ENCODE results near the gene HOXB7.

Gene HOXB7

GRCh38 chr17:48615047-48615962, 4.5 kb upstream of the HOXB7 start, which contains the start of gene HOXB8:
Gene HOXB8 (minus strand): TSS chr17:48615292. CDS start chr17:48614704, 588 bp downstream.
- Histone ChIP-seq H3K27me3 (ENCODE audit: control insufficient read depth in 1 of 2, insufficient read depth in 2 of 2, low read length in 2 of 2) (peaks cover 78 to 96% of the 10 kb centered on the region in 2 donors), H3K27ac (ENCODE audit: low read depth, low read length) (peak within 1 kb of the TSS; percentile 42), H3K9ac (ENCODE audit: low read depth in 1 of 2, low read length in 2 of 2) (no peak within 1 kb of the TSS), H3K4me1 (ENCODE audit: control insufficient read depth in 1 of 2, insufficient read depth in 2 of 2, low read length in 2 of 2) (peaks cover 6 to 26% of the 10 kb centered on the region in 2 donors), H3K9me3 (ENCODE audit: control insufficient read depth in 1 of 2, low read length in 2 of 2) (no peaks in the 10 kb centered on the region), H3K36me3 (ENCODE audit: control insufficient read depth in 1 of 2, insufficient read depth in 2 of 2, low read length in 2 of 2) (no peaks in the 10 kb centered on the region), H3K4me3 (ENCODE audit: low read depth in 1 of 2, low read length in 2 of 2) (no peak within 1 kb of the TSS)

GRCh38 chr17:48613862-48614694, 3.3 kb upstream of the HOXB7 start:
- Histone ChIP-seq H3K4me1 (ENCODE audit: control insufficient read depth in 1 of 2, insufficient read depth in 2 of 2, low read length in 2 of 2) (peaks cover 5 to 21% of the 10 kb centered on the region in 2 donors), H3K27ac (ENCODE audit: low read depth, low read length) (no peak overlapping the region), H3K4me3 (ENCODE audit: low read depth in 1 of 2, low read length in 2 of 2) (no peak overlapping the region)

GRCh38 chr17:48612854-48613691, 2.3 kb upstream of the HOXB7 start:
- Histone ChIP-seq H3K36me3 (ENCODE audit: control insufficient read depth in 1 of 2, insufficient read depth in 2 of 2, low read length in 2 of 2) (no peaks in the 10 kb centered on the region), H3K4me1 (ENCODE audit: control insufficient read depth in 1 of 2, insufficient read depth in 2 of 2, low read length in 2 of 2) (peaks cover 0 to 21% of the 10 kb centered on the region in 2 donors), H3K9me3 (ENCODE audit: control insufficient read depth in 1 of 2, low read length in 2 of 2) (no peaks in the 10 kb centered on the region), H3K27ac (ENCODE audit: low read depth, low read length) (no peak overlapping the region), H3K9ac (ENCODE audit: low read depth in 1 of 2, low read length in 2 of 2) (no peak overlapping the region), H3K27me3 (ENCODE audit: control insufficient read depth in 1 of 2, insufficient read depth in 2 of 2, low read length in 2 of 2) (peaks cover 77 to 92% of the 10 kb centered on the region in 2 donors), H3K4me3 (ENCODE audit: low read depth in 1 of 2, low read length in 2 of 2) (peak overlapping the region in 1 of 2 donors; percentile 73)

More at GRCh38 chr17:48613862-48614694, 3.3 kb upstream of the HOXB7 start:
- Histone ChIP-seq H3K9ac (ENCODE audit: low read depth in 1 of 2, low read length in 2 of 2) (no peak overlapping the region), H3K36me3 (ENCODE audit: control insufficient read depth in 1 of 2, insufficient read depth in 2 of 2, low read length in 2 of 2) (no peaks in the 10 kb centered on the region), H3K9me3 (ENCODE audit: control insufficient read depth in 1 of 2, low read length in 2 of 2) (no peaks in the 10 kb centered on the region), H3K27me3 (ENCODE audit: control insufficient read depth in 1 of 2, insufficient read depth in 2 of 2, low read length in 2 of 2) (peaks cover 79 to 94% of the 10 kb centered on the region in 2 donors)

- Histone ChIP-seq H3K27me3 (ENCODE audit: control insufficient read depth in 1 of 2, insufficient read depth in 2 of 2, low read length in 2 of 2) (peaks cover 75 to 90% of the 10 kb centered on the region in 2 donors), H3K4me3 (ENCODE audit: low read depth in 1 of 2, low read length in 2 of 2) (peak overlapping the region in 1 of 2 donors; percentile 73), H3K27ac (ENCODE audit: low read depth, low read length) (no peak overlapping the region), H3K9ac (ENCODE audit: low read depth in 1 of 2, low read length in 2 of 2) (no peak overlapping the region), H3K9me3 (ENCODE audit: control insufficient read depth in 1 of 2, low read length in 2 of 2) (no peaks in the 10 kb centered on the region), H3K4me1 (ENCODE audit: control insufficient read depth in 1 of 2, insufficient read depth in 2 of 2, low read length in 2 of 2) (peaks cover 0 to 21% of the 10 kb centered on the region in 2 donors), H3K36me3 (ENCODE audit: control insufficient read depth in 1 of 2, insufficient read depth in 2 of 2, low read length in 2 of 2) (no peaks in the 10 kb centered on the region)
Observed at GRCh38 chr17:48612456-48612853, 1.6 kb upstream of the HOXB7 start.

GRCh38 chr17:48611681-48612455, 1.1 kb upstream of the HOXB7 start:
- Histone ChIP-seq H3K9me3 (ENCODE audit: control insufficient read depth in 1 of 2, low read length in 2 of 2) (no peaks in the 10 kb centered on the region), H3K4me3 (ENCODE audit: low read depth in 1 of 2, low read length in 2 of 2) (peak overlapping the region in 1 of 2 donors; percentile 73), H3K36me3 (ENCODE audit: control insufficient read depth in 1 of 2, insufficient read depth in 2 of 2, low read length in 2 of 2) (no peaks in the 10 kb centered on the region), H3K4me1 (ENCODE audit: control insufficient read depth in 1 of 2, insufficient read depth in 2 of 2, low read length in 2 of 2) (peaks cover 0 to 21% of the 10 kb centered on the region in 2 donors), H3K27me3 (ENCODE audit: control insufficient read depth in 1 of 2, insufficient read depth in 2 of 2, low read length in 2 of 2) (peaks cover 73 to 90% of the 10 kb centered on the region in 2 donors), H3K9ac (ENCODE audit: low read depth in 1 of 2, low read length in 2 of 2) (no peak overlapping the region), H3K27ac (ENCODE audit: low read depth, low read length) (no peak overlapping the region)

- Histone ChIP-seq H3K4me1 (ENCODE audit: control insufficient read depth in 1 of 2, insufficient read depth in 2 of 2, low read length in 2 of 2) (peaks cover 0 to 21% of the 10 kb centered on the region in 2 donors), H3K27ac (ENCODE audit: low read depth, low read length) (peak overlapping the region; percentile 56), H3K9ac (ENCODE audit: low read depth in 1 of 2, low read length in 2 of 2) (peak overlapping the region; percentile 12 to 31), H3K36me3 (ENCODE audit: control insufficient read depth in 1 of 2, insufficient read depth in 2 of 2, low read length in 2 of 2) (no peaks in the 10 kb centered on the region), H3K9me3 (ENCODE audit: control insufficient read depth in 1 of 2, low read length in 2 of 2) (no peaks in the 10 kb centered on the region), H3K4me3 (ENCODE audit: low read depth in 1 of 2, low read length in 2 of 2) (peak overlapping the region; percentile 68 to 73), H3K27me3 (ENCODE audit: control insufficient read depth in 1 of 2, insufficient read depth in 2 of 2, low read length in 2 of 2) (peaks cover 73 to 90% of the 10 kb centered on the region in 2 donors)
Observed at GRCh38 chr17:48611213-48611612, 396 bp upstream of the HOXB7 start.

GRCh38 chr17:48609759-48610281, 997 bp downstream of the HOXB7 start:
- Histone ChIP-seq H3K9ac (ENCODE audit: low read depth in 1 of 2, low read length in 2 of 2) (no peak overlapping the region), H3K27ac (ENCODE audit: low read depth, low read length) (no peak overlapping the region)

GRCh38 chr17:48609033-48609432, 1.8 kb downstream of the HOXB7 start:
- Histone ChIP-seq H3K27ac (ENCODE audit: low read depth, low read length) (no peak overlapping the region), H3K36me3 (ENCODE audit: control insufficient read depth in 1 of 2, insufficient read depth in 2 of 2, low read length in 2 of 2) (no peaks in the 10 kb centered on the region), H3K9me3 (ENCODE audit: control insufficient read depth in 1 of 2, low read length in 2 of 2) (no peaks in the 10 kb centered on the region), H3K9ac (ENCODE audit: low read depth in 1 of 2, low read length in 2 of 2) (no peak overlapping the region), H3K4me3 (ENCODE audit: low read depth in 1 of 2, low read length in 2 of 2) (no peak overlapping the region), H3K4me1 (ENCODE audit: control insufficient read depth in 1 of 2, insufficient read depth in 2 of 2, low read length in 2 of 2) (peaks cover 0 to 17% of the 10 kb centered on the region in 2 donors), H3K27me3 (ENCODE audit: control insufficient read depth in 1 of 2, insufficient read depth in 2 of 2, low read length in 2 of 2) (peaks cover 73 to 91% of the 10 kb centered on the region in 2 donors)

More at GRCh38 chr17:48609759-48610281, 997 bp downstream of the HOXB7 start:
- Histone ChIP-seq H3K4me3 (ENCODE audit: low read depth in 1 of 2, low read length in 2 of 2) (peak overlapping the region; percentile 68 to 73), H3K27me3 (ENCODE audit: control insufficient read depth in 1 of 2, insufficient read depth in 2 of 2, low read length in 2 of 2) (peaks cover 72 to 90% of the 10 kb centered on the region in 2 donors), H3K4me1 (ENCODE audit: control insufficient read depth in 1 of 2, insufficient read depth in 2 of 2, low read length in 2 of 2) (peaks cover 0 to 21% of the 10 kb centered on the region in 2 donors), H3K36me3 (ENCODE audit: control insufficient read depth in 1 of 2, insufficient read depth in 2 of 2, low read length in 2 of 2) (no peaks in the 10 kb centered on the region), H3K9me3 (ENCODE audit: control insufficient read depth in 1 of 2, low read length in 2 of 2) (no peaks in the 10 kb centered on the region)

GRCh38 chr17:48608494-48608834, 2.4 kb downstream of the HOXB7 start:
- no peak overlapping the region for H3K9ac ChIP-seq (ENCODE audit: low read depth in 1 of 2, low read length in 2 of 2)
- no peaks in the 10 kb centered on the region for H3K36me3 ChIP-seq (ENCODE audit: control insufficient read depth in 1 of 2, insufficient read depth in 2 of 2, low read length in 2 of 2)
- H3K4me3 ChIP-seq (ENCODE audit: low read depth in 1 of 2, low read length in 2 of 2) = no peak overlapping the region
- peaks cover 76 to 91% of the 10 kb centered on the region in 2 donors for H3K27me3 ChIP-seq (ENCODE audit: control insufficient read depth in 1 of 2, insufficient read depth in 2 of 2, low read length in 2 of 2)
- H3K27ac ChIP-seq (ENCODE audit: low read depth, low read length) = no peak overlapping the region
- no peaks in the 10 kb centered on the region for H3K9me3 ChIP-seq (ENCODE audit: control insufficient read depth in 1 of 2, low read length in 2 of 2)
- H3K4me1 ChIP-seq (ENCODE audit: control insufficient read depth in 1 of 2, insufficient read depth in 2 of 2, low read length in 2 of 2) = peaks cover 0 to 15% of the 10 kb centered on the region in 2 donors
